Cardiac muscle cell (in vitro differentiated cells and primary cell): ENCODE results near the gene SPI1. TPM values are rescaled to one million over a fixed set of nuclear protein-coding genes. Genes with fewer than 3 reads are reported as not detected.

ENCODE experiments used
- DNase-seq, 2 donors: peaks; one replicate each; pipeline versions ENCODE4 v3.0.0 to v3.0.0-alpha.2; 2010 to 2017; ENCODE audit warnings: low read depth in 1 of 2, low spot score in 1 of 2
- H3K27ac ChIP-seq: fragments of 200-600 bp; sonication (generic); 2 replicates; pipeline ENCODE4 v1.5.1; 2016
- H3K27me3 ChIP-seq: fragments of 200-600 bp; sonication (generic); 2 replicates; pipeline ENCODE4 v1.6.0; 2016; ENCODE audit warnings: control low read depth
- H3K36me3 ChIP-seq: fragments of 200-600 bp; sonication (generic); 2 replicates; pipeline ENCODE4 v1.5.1; 2016; ENCODE audit warnings: control low read depth
- H3K4me1 ChIP-seq: fragments of 200-600 bp; sonication (generic); 2 replicates; pipeline ENCODE4 v1.8.1; 2017; ENCODE audit warnings: low read depth, mild to moderate bottlenecking, mixed run types
- H3K4me3 ChIP-seq: fragments of 200-600 bp; sonication (generic); 2 replicates; pipeline ENCODE4 v1.5.1; 2016; ENCODE audit warnings: mild to moderate bottlenecking
- H3K9me3 ChIP-seq: fragments of 200-600 bp; sonication (generic); 2 replicates; pipeline ENCODE4 v1.5.1; 2017; ENCODE audit warnings: low read depth, mild to moderate bottlenecking, control low read depth
- polyA plus RNA-seq: library from polyadenylated mRNA; unstranded; fragments of >200 nt; fragmentation: Nextera tagmentation; extraction: Ambion mirVana; gene quantifications from 2 replicates; pipeline ENCODE4 v1.2.1, GENCODE V29; 2016
- total RNA-seq: library from RNA; depleted of rRNA; stranded (reverse); fragments of >200 nt; gene quantifications from 2 replicates; pipeline ENCODE4 v1.2.3, GENCODE V29; 2016
- TF ChIP-seq, protein P1 (sequence below): IDR thresholded peaks from 2 replicates; pipeline ENCODE4 v1.5.1; 2012; ENCODE audit warnings: low read depth, mild to moderate bottlenecking, low read length

The SPI1 gene
- total and polyA plus RNA-seq, 2 experiments from 2014 or later, result 0.56 TPM; not detected in 1

DNA sequence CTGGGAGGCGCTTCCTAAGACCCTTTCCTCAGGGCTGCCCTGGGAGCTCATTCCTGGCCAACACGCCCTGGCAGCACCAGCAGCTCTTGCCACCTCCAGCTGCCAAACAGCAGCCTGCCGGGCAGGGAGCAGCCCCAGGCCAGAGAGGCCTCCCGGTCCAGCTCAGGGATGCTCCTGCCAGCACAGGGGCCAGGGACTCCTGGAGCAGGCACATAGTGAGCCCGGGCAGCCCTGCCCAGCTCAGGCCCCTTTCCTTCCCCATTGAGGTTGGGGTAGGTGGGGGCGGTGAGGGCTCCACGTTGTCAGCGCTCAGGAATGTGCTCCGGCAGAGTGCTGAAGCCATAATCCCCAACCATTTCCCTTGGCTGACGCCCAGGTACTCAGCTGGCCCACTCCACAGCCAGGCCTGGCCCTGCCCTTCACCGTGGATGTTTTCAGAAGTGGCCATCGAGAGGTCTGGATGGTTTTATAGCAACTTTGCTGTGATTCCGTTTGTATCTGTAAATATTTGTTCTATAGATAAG is 37.7 kb upstream of the SPI1 start:
- no peaks in the 10 kb centered on the region for H3K27me3 ChIP-seq
- TF ChIP-seq, protein P1, sequence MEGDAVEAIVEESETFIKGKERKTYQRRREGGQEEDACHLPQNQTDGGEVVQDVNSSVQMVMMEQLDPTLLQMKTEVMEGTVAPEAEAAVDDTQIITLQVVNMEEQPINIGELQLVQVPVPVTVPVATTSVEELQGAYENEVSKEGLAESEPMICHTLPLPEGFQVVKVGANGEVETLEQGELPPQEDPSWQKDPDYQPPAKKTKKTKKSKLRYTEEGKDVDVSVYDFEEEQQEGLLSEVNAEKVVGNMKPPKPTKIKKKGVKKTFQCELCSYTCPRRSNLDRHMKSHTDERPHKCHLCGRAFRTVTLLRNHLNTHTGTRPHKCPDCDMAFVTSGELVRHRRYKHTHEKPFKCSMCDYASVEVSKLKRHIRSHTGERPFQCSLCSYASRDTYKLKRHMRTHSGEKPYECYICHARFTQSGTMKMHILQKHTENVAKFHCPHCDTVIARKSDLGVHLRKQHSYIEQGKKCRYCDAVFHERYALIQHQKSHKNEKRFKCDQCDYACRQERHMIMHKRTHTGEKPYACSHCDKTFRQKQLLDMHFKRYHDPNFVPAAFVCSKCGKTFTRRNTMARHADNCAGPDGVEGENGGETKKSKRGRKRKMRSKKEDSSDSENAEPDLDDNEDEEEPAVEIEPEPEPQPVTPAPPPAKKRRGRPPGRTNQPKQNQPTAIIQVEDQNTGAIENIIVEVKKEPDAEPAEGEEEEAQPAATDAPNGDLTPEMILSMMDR, result no peak
- no peaks in the 10 kb centered on the region for H3K4me1 ChIP-seq
- no peaks in the 10 kb centered on the region for H3K9me3 ChIP-seq
- peaks cover 20% of the 10 kb centered on the region for H3K36me3 ChIP-seq
- H3K4me3 ChIP-seq, result no peak overlapping the region
- H3K27ac ChIP-seq, result peak overlapping the region; percentile 66
- peak in 1 of 2 donors; percentile 96 for DNase-seq

GRCh38 chr11:47415091-47415854 is 36.9 kb upstream of the SPI1 start:
- TF ChIP-seq, protein P1, result no peak
- DNase-seq, result no peak
- H3K36me3 ChIP-seq, result peaks cover 14% of the 10 kb centered on the region

DNA sequence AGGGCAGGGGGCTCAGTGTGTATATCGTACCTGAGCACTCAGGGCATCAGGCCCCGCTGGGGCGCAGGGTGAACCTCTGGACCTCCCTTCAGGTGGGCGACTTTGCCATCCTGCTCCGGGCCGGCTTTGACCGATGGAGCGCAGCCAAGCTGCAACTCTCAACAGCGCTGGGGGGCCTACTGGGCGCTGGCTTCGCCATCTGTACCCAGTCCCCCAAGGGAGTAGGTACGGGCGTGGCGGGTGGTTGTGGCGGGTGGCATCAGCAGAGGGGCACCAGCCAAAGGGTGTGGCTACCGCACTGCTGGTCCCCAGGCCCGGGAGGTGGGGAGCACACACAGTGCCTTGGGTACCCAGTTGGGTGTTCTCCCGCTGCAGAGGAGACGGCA is 36.3 kb upstream of the SPI1 start:
- Histone ChIP-seq H3K27ac (no peak overlapping the region), H3K9me3 (no peaks in the 10 kb centered on the region), H3K36me3 (peaks cover 9% of the 10 kb centered on the region), H3K4me1 (no peaks in the 10 kb centered on the region), H3K27me3 (no peaks in the 10 kb centered on the region), H3K4me3 (no peak overlapping the region)
- no peak for DNase-seq
- TF ChIP-seq, protein P1, result no peak

More at GRCh38 chr11:47415091-47415854, 36.9 kb upstream of the SPI1 start:
- H3K9me3 ChIP-seq, result no peaks in the 10 kb centered on the region
- H3K27me3 ChIP-seq, result no peaks in the 10 kb centered on the region
- peak overlapping the region; percentile 66 for H3K27ac ChIP-seq
- H3K4me1 ChIP-seq, result no peaks in the 10 kb centered on the region
- no peak overlapping the region for H3K4me3 ChIP-seq

DNA sequence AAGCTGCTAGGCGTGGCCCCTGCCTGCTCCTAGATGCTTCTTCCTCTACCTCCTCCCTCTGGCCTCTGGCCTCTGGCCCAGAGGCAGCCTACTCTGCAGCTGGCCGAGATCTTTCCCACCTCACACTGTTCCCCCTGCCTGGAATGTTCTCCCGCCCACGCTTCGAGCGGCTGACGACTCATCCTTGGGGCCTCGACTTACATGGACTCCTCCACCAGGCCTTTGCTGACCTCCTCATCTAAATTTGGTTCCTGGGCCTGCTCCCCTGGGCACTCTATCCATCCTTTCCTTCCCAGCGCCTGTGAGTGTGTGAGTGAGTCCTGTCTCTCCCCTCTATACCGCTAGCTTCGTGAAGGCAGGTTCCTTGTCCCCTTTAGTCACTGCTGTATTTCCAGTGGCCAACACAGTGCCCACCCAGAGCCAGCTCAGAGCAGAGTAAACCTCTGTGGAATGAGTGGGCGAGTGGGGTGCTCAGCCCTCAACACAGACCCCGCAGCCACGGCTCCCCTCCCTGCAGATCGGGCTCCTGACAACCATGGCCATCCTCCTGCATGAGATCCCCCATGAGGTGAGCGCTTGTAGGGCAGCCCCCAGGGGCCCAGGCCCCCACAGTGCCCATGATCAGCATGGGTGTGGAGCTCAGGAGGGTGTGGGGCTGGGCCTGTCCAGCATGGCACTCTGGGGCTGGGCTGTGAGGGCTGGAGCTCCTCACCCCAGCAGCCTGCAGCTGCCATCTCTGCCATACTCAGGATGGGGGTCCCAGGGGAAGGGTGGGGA is 35.7 kb upstream of the SPI1 start:
- DNase-seq, result peak in 1 of 2 donors; percentile 80
- TF ChIP-seq, protein P1, result no peak
- Histone ChIP-seq H3K9me3 (no peaks in the 10 kb centered on the region), H3K4me1 (no peaks in the 10 kb centered on the region), H3K36me3 (peaks cover 7% of the 10 kb centered on the region), H3K4me3 (no peak overlapping the region), H3K27me3 (no peaks in the 10 kb centered on the region), H3K27ac (no peak overlapping the region)

GRCh38 chr11:47413351-47413750 is 35.0 kb upstream of the SPI1 start:
- Histone ChIP-seq H3K4me1 (no peaks in the 10 kb centered on the region), H3K4me3 (no peak overlapping the region), H3K27ac (no peak overlapping the region), H3K27me3 (no peaks in the 10 kb centered on the region), H3K36me3 (peaks cover 5% of the 10 kb centered on the region), H3K9me3 (no peaks in the 10 kb centered on the region)
- no peak for DNase-seq
- TF ChIP-seq, protein P1, result no peak
